PC-3 (cell line): ENCODE measurements around the gene SPPL2B.

ENCODE experiments used
- EZH2 ChIP-seq: fragments of 300-600 bp; sonication (generic); IDR thresholded peaks from one replicate; pipeline ENCODE4 v1.6.1; 2017; ENCODE audit warnings: antibody characterized with exemption, mild to moderate bottlenecking, low read length; ENCODE audit not compliant: unreplicated experiment
- TF ChIP-seq, protein P1 (sequence below): fragments of 300-600 bp; sonication (generic); conservative IDR thresholded peaks from 2 replicates; pipeline ENCODE4 v1.5.1; 2017; ENCODE audit warnings: antibody characterized with exemption, low read depth, mild to moderate bottlenecking, low read length

GRCh38 chr19:2365201-2365970 is 36.9 kb downstream of the SPPL2B start:
- TF ChIP-seq, protein P1, sequence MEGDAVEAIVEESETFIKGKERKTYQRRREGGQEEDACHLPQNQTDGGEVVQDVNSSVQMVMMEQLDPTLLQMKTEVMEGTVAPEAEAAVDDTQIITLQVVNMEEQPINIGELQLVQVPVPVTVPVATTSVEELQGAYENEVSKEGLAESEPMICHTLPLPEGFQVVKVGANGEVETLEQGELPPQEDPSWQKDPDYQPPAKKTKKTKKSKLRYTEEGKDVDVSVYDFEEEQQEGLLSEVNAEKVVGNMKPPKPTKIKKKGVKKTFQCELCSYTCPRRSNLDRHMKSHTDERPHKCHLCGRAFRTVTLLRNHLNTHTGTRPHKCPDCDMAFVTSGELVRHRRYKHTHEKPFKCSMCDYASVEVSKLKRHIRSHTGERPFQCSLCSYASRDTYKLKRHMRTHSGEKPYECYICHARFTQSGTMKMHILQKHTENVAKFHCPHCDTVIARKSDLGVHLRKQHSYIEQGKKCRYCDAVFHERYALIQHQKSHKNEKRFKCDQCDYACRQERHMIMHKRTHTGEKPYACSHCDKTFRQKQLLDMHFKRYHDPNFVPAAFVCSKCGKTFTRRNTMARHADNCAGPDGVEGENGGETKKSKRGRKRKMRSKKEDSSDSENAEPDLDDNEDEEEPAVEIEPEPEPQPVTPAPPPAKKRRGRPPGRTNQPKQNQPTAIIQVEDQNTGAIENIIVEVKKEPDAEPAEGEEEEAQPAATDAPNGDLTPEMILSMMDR: no peak
- no peak for TF ChIP-seq EZH2
